SU-DHL-6 (cell line): ENCODE measurements around the gene PRKAG1.

Experiments
- H2AFZ ChIP-seq: fragments of 200-600 bp; sonication (generic); 2 replicates; pipeline ENCODE4 v1.6.1; 2014; ENCODE audit warnings: low read depth, mild to moderate bottlenecking, moderate library complexity, mixed read lengths, antibody characterized with exemption, low read length; ENCODE audit not compliant: severe bottlenecking
- H3F3A ChIP-seq: fragments of 200-600 bp; shearing (Covaris generic); 2 replicates; pipeline ENCODE4 v1.6.0; 2016; ENCODE audit warnings: antibody characterized with exemption, mild to moderate bottlenecking; ENCODE audit not compliant: insufficient read depth
- H3K27ac ChIP-seq: fragments of 200-600 bp; sonication (generic); 2 replicates; pipeline ENCODE4 v1.5.1; 2016; ENCODE audit warnings: low read depth, mild to moderate bottlenecking, low read length, moderate library complexity, mixed read lengths
- H3K27me3 ChIP-seq: fragments of 200-600 bp; sonication (generic), shearing (Covaris generic); 2 replicates; pipeline ENCODE4 v1.6.0; 2014; ENCODE audit warnings: mild to moderate bottlenecking, low read length
- H3K36me3 ChIP-seq: fragments of 200-600 bp; sonication (generic); 2 replicates; pipeline ENCODE4 v1.6.1; 2014; ENCODE audit warnings: mild to moderate bottlenecking, low read length, mixed read lengths
- H3K4me2 ChIP-seq: fragments of 300-600, 200-600 bp; shearing (Covaris generic), sonication (generic); 2 replicates; pipeline ENCODE4 v1.6.0; 2014; ENCODE audit warnings: low read length, low read depth, mild to moderate bottlenecking; ENCODE audit not compliant: poor library complexity, severe bottlenecking
- H3K4me3 ChIP-seq: fragments of 200-600 bp; sonication (generic); 2 replicates; pipeline ENCODE4 v1.5.1; 2014; ENCODE audit warnings: antibody characterized with exemption, low read length, mild to moderate bottlenecking, mixed read lengths; ENCODE audit not compliant: insufficient read depth, poor library complexity, severe bottlenecking
- H3K79me2 ChIP-seq: fragments of 200-600 bp; sonication (generic); 2 replicates; pipeline ENCODE4 v1.6.1; 2014; ENCODE audit warnings: mild to moderate bottlenecking, low read length, moderate library complexity; ENCODE audit not compliant: insufficient read depth
- H3K9ac ChIP-seq: fragments of 200-600 bp; sonication (generic); 2 replicates; pipeline ENCODE4 v1.7.0; 2014; ENCODE audit warnings: mild to moderate bottlenecking, low read length
- H3K9me2 ChIP-seq: fragments of 200-600 bp; sonication (generic); replicated peaks from 2 replicates; pipeline ENCODE4 v1.6.1; 2014; ENCODE audit warnings: low read length; ENCODE audit not compliant: insufficient read depth
- H3K9me3 ChIP-seq: fragments of 200-600 bp; sonication (generic); 2 replicates; pipeline ENCODE4 v1.6.1; 2014; ENCODE audit warnings: low read length, mixed read lengths; ENCODE audit not compliant: insufficient read depth
- H4K20me1 ChIP-seq: fragments of 200-600 bp; sonication (generic); 2 replicates; pipeline ENCODE4 v1.6.1; 2014; ENCODE audit warnings: low read depth, mild to moderate bottlenecking, antibody characterized with exemption, low read length, moderate library complexity, mixed read lengths
- CTCF ChIP-seq: fragments of 200-600 bp; sonication (generic); IDR thresholded peaks from one replicate; pipeline ENCODE4 v1.5.1; 2017; ENCODE audit warnings: antibody characterized with exemption, mild to moderate bottlenecking, low read length, moderate library complexity; ENCODE audit not compliant: insufficient read depth, poor library complexity, severe bottlenecking
- EZH2phosphoT487 ChIP-seq: fragments of 200-600 bp; sonication (generic), shearing (Covaris generic); conservative IDR thresholded peaks from 2 replicates; pipeline ENCODE4 v1.6.1; 2018; ENCODE audit warnings: mild to moderate bottlenecking, antibody characterized with exemption, low read length, moderate library complexity, mixed read lengths

PRKAG1 gene

GRCh38 chr12:49059045-49059298 is 40.4 kb upstream of the PRKAG1 start:
- Histone ChIP-seq H3K27ac (peak overlapping the region; percentile 78; the same call in 1 of the 2 replicates), H3K9me3 (no peaks in the 10 kb centered on the region), H2AFZ (no peak overlapping the region), H3K27me3 (no peaks in the 10 kb centered on the region), H3K4me3 (peak overlapping the region; percentile 98), H3F3A (peaks cover 10% of the 10 kb centered on the region), H3K9ac (peak overlapping the region; percentile 96), H4K20me1 (peaks cover 15% of the 10 kb centered on the region; the same call in 1 of the 2 replicates), H3K9me2 (no peaks in the 10 kb centered on the region), H3K79me2 (peaks cover 66% of the 10 kb centered on the region), H3K4me2 (peak overlapping the region; percentile 96), H3K36me3 (no peaks in the 10 kb centered on the region)
- TF ChIP-seq CTCF (no peak), EZH2phosphoT487 (no peak)

- peak overlapping the region; percentile 96 for H3K4me2 ChIP-seq
- peaks cover 66% of the 10 kb centered on the region for H3K79me2 ChIP-seq
- H3K4me3 ChIP-seq = peak overlapping the region; percentile 98
- H4K20me1 ChIP-seq = peaks cover 15% of the 10 kb centered on the region; the same call in 1 of the 2 replicates
- no peaks in the 10 kb centered on the region for H3K9me3 ChIP-seq
- no peaks in the 10 kb centered on the region for H3K27me3 ChIP-seq
- no peak overlapping the region for H3K27ac ChIP-seq
- H3F3A ChIP-seq = peaks cover 10% of the 10 kb centered on the region
- H2AFZ ChIP-seq = no peak overlapping the region
- H3K9me2 ChIP-seq = no peaks in the 10 kb centered on the region
- no peaks in the 10 kb centered on the region for H3K36me3 ChIP-seq
- TF ChIP-seq EZH2phosphoT487 = no peak
- TF ChIP-seq CTCF = no peak
- peak overlapping the region; percentile 96 for H3K9ac ChIP-seq
Measured at GRCh38 chr12:49058366-49059044, 39.9 kb upstream of the PRKAG1 start.

- Histone ChIP-seq H4K20me1 (peaks cover 15% of the 10 kb centered on the region; the same call in 1 of the 2 replicates), H3K9me2 (no peaks in the 10 kb centered on the region), H3K9me3 (no peaks in the 10 kb centered on the region), H3K4me3 (peak overlapping the region; percentile 98), H3F3A (peaks cover 5% of the 10 kb centered on the region; the same call in 1 of the 2 replicates), H3K27me3 (no peaks in the 10 kb centered on the region), H3K36me3 (no peaks in the 10 kb centered on the region; the same call in 1 of the 2 replicates), H2AFZ (no peak overlapping the region), H3K27ac (0 out of 2 replicates have a peak overlapping the region, but pooled peaks have one; percentile 12), H3K4me2 (peak overlapping the region; percentile 96), H3K79me2 (peaks cover 66% of the 10 kb centered on the region), H3K9ac (peak overlapping the region; percentile 96)
- no peak for TF ChIP-seq EZH2phosphoT487
- TF ChIP-seq CTCF = no peak
Measured at GRCh38 chr12:49057888-49058287, 39.3 kb upstream of the PRKAG1 start.
